Subcutaneous adipose tissue (tissue), 4 donors: Measurements from ENCODE around the gene ORMDL2. TPM values are rescaled to one million over a fixed set of nuclear protein-coding genes. Genes with fewer than 3 reads are reported as not detected.

Source experiments
- CTCF ChIP-seq: fragments of 450-650 bp; IDR thresholded peaks from one replicate; pipeline ENCODE4 v1.5.1; 2016; ENCODE audit warnings: low read depth, mild to moderate bottlenecking, control low read depth, antibody characterized with exemption, moderate library complexity
- total RNA-seq, 4 donors: library from RNA; depleted of rRNA; stranded (reverse); fragments of >200 nt; gene quantifications; one replicate each; pipeline ENCODE4 v1.1.0, GENCODE V29; 2016

ORMDL2 gene
- total RNA-seq, 4 donors from 2014 or later = 11.7 to 29.5 (median 17.6) TPM

- no peak for TF ChIP-seq CTCF
Observed at GRCh38 chr12:55824726-55825125, 6.9 kb downstream of the ORMDL2 start.

- TF ChIP-seq CTCF = no peak
Observed at GRCh38 chr12:55827806-55828205, 10.0 kb downstream of the ORMDL2 start.

DNA sequence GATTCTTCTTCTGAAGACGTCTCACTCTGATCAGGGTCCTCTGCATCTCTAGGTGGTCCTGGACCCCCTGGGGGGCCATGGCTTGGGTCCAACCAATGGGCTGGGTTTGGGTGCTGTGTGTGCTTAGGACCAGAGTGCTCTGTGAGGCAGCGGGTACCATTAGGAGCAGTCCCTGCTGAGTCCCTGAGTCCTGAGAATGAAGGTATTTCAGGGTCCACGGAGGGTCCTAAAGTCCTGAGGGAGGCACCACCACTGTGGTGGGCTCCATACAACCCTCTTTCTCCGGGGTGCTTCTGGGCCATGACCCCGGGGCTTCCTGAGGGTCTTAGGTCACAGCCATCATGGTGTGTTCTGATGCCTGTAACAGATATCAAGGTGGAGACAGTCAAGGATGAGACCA lies 10.5 kb downstream of the ORMDL2 start:
- TF ChIP-seq CTCF = no peak

DNA sequence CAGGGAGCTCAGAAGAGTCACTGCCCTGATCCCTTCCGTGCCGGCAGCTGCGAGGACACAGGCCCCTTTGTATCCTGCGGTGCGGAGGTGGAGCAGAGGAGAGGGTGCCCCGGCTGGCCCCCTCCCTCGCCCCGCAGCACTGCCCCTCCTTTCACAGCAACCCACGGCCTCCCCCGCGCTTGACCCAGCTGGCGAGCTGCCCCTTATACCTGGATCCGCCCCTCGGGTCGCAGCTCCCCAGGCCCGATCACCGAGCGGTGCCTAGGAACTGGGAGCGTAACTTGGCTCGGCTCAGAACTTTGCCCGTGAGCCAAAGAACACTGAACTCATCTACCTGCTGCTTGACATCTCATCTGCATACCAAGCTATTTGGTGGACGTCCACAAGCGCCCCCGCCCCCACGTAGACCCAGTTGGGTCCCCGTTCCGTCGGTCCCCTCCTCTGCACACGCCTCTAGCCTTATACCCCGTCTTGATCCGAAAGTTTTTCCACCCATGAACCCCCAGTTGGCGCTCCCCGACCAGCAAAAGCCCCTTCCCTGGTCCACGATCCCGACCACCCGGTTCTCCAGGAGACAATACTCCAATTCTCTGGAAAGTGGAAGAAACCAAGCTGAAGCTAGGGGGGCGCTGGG lies 12.2 kb downstream of the ORMDL2 start:
- no peak for TF ChIP-seq CTCF

DNA sequence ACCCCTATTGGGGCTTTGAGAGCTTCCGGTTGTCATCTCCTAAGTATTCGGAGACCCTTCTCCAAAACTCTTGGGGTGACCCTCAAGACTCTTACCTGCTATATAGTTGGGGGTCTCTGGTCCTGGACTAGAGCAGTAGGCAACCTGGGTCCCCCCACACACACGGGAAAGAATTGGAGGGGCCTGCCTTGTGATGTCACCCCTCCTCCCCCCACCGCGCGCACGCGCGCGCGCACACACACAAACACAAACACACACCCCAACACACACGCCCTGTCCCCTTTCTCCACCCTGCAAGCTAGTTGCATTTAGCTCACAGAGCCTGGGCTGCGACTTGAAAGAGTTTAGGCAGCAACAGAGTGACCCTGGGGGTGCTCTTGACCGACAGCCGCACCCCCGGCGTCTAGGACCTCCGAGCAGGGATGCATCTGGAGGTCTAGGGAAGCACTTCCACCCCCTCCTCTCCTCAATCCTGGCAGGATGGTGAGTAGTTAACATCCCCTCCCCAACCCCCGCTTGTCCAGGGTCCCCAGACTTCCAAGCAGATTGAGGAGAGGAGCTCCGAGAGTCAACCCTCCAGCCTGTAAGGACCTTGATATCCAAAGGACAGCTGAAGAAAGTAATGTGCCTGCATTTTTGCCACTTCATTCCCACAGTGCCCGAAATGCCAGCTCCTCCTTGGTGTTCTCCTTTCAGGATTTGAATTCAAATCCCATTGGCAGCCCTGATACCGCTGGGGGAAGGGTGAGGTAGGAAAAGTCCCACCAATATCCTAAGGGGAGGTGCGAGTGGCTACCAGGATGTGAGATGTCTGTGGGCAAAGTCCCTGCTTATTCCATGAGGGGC lies 13.0 kb downstream of the ORMDL2 start:
- TF ChIP-seq CTCF = no peak

GRCh38 chr12:55831447-55831815 lies 13.6 kb downstream of the ORMDL2 start:
- no peak for TF ChIP-seq CTCF

- no peak for TF ChIP-seq CTCF
Observed at GRCh38 chr12:55833056-55833455, 15.2 kb downstream of the ORMDL2 start.
